Kidney (tissue), 14 donors: Measurements from ENCODE around the gene EGF. TPM values are rescaled to one million over a fixed set of nuclear protein-coding genes. Genes with fewer than 3 reads are reported as not detected.

ENCODE experiments used
- DNase-seq, 5 donors: peaks; one replicate each; pipeline ENCODE4 v3.0.0-alpha.2; 2013 to 2020
- FAIRE-seq: peaks from 2 replicates; lab custom pipeline; 2012; peaks lifted over from hg19 to GRCh38; lab: Jason Lieb, UNC
- H3K27ac ChIP-seq, 2 donors: one replicate each; pipeline ENCODE4 v1.7.0; 2013; ENCODE audit warnings: low read depth in 2 of 2, low read length in 2 of 2, inconsistent platforms in 1 of 2
- H3K27me3 ChIP-seq: one replicate; pipeline ENCODE4 v1.7.1; 2013; ENCODE audit warnings: low read length, inconsistent platforms; ENCODE audit not compliant: control insufficient read depth, insufficient read depth
- H3K36me3 ChIP-seq, 3 donors: one replicate each; pipeline versions ENCODE4 v1.7.0 to v1.7.1; 2013; ENCODE audit warnings: low read length in 3 of 3, control low read depth in 1 of 3, inconsistent platforms in 1 of 3; ENCODE audit not compliant: insufficient read depth in 3 of 3, control insufficient read depth in 2 of 3
- H3K4me1 ChIP-seq, 3 donors: one replicate each; pipeline versions ENCODE4 v1.7.0 to v1.7.1; 2013; ENCODE audit warnings: low read length in 3 of 3, inconsistent platforms in 1 of 3, low read depth in 1 of 3; ENCODE audit not compliant: control insufficient read depth in 2 of 3, insufficient read depth in 2 of 3
- H3K4me3 ChIP-seq, 3 donors: one replicate each; pipeline versions ENCODE4 v1.7.0 to v1.8.1; 2013; ENCODE audit warnings: low read length in 3 of 3, control low read depth in 1 of 3, inconsistent platforms in 1 of 3
- H3K9ac ChIP-seq, 3 donors: one replicate each; pipeline versions ENCODE4 v1.7.0 to v1.7.1; 2013; ENCODE audit warnings: low read length in 3 of 3, control low read depth in 1 of 3, inconsistent platforms in 1 of 3
- H3K9me3 ChIP-seq, 3 donors: one replicate each; pipeline versions ENCODE4 v1.7.0 to v1.7.1; 2013; ENCODE audit warnings: low read length in 3 of 3, control low read depth in 1 of 3, inconsistent platforms in 1 of 3; ENCODE audit not compliant: control insufficient read depth in 2 of 3, insufficient read depth in 1 of 3
- CTCF ChIP-seq: IDR thresholded peaks from 3 replicates; pipeline ENCODE4 v1.5.1; 2012; ENCODE audit warnings: mild to moderate bottlenecking, moderate library complexity, borderline replicate concordance; ENCODE audit not compliant: insufficient read depth; ENCODE audit errors: extremely low read depth
- intact Hi-C: fragments of 100-400 bp; cut with DNase I; formaldehyde crosslinking; loops from one replicate; pipeline ENCODE4 v1.11.1; 2022
- polyA plus RNA-seq: library from polyadenylated mRNA; stranded (reverse); fragments of 350-450 nt; fragmentation: Illumina TruSeq; extraction: RNeasy Lipid Tissue Mini Kit (QIAGEN cat#74804); gene quantifications from one replicate; pipeline ENCODE4 v1.2.3, GENCODE V29; 2014; ENCODE audit warnings: low read depth, low replicate concordance; ENCODE audit not compliant: insufficient read depth
- total RNA-seq: library from RNA; stranded (reverse); fragmentation: NEBNext Ultra II Directional; extraction: Animal tissue kit (Norgen Biotek cat#: 25700); gene quantifications from one replicate; pipeline ENCODE4 v1.2.1, GENCODE V29; 2021
- donor health status: control.
- donor health status: control.
- donor health status: control.
- donor health status: control.
- donor health status: control.
- donor health status: DM: yes; HTN: yes; CAD: no.
- donor health status: Normal renal cell carcinoma (clear cell type).

EGF gene
- total and polyA plus RNA-seq, 2 donors from 2014 or later: 3.3 to 72.8 TPM

GRCh38 chr4:110049951-110050925 is 137.6 kb downstream of the EGF start:
- no peak overlapping the region for H3K4me3 ChIP-seq
- FAIRE-seq (no peak), DNase-seq (peak in 2 of 5 donors; percentile 35 to 60)
- H3K27ac ChIP-seq: no peak overlapping the region
- no peak overlapping the region for H3K9ac ChIP-seq
- TF ChIP-seq CTCF: peak; percentile 83
- intact Hi-C loops: loop anchor here (10.0 kb wide), 1 partner anchor 155 kb away; no protein-coding TSS in a partner anchor
- no peaks in the 10 kb centered on the region for H3K27me3 ChIP-seq
- no peaks in the 10 kb centered on the region for H3K4me1 ChIP-seq
- H3K36me3 ChIP-seq: peaks cover 0 to 2% (median 0%) of the 10 kb centered on the region in 3 donors
- H3K9me3 ChIP-seq: no peaks in the 10 kb centered on the region

GRCh38 chr4:110055158-110055768 is 142.6 kb downstream of the EGF start:
- H3K4me1 ChIP-seq: peaks cover 0 to 4% (median 4%) of the 10 kb centered on the region in 3 donors
- FAIRE-seq (no peak), DNase-seq (peak in 1 of 5 donors; percentile 41)
- H3K36me3 ChIP-seq: peaks cover 0 to 2% (median 0%) of the 10 kb centered on the region in 3 donors
- peak overlapping the region in 1 of 2 donors; percentile 35 for H3K27ac ChIP-seq
- no peaks in the 10 kb centered on the region for H3K27me3 ChIP-seq
- TF ChIP-seq CTCF: no peak
- H3K9ac ChIP-seq: no peak overlapping the region
- intact Hi-C loops: loop anchor here (10.0 kb wide), 1 partner anchor 150 kb away; no protein-coding TSS in a partner anchor
- no peaks in the 10 kb centered on the region for H3K9me3 ChIP-seq
- no peak overlapping the region for H3K4me3 ChIP-seq

- FAIRE-seq: no peak
- no peaks in the 10 kb centered on the region for H3K36me3 ChIP-seq
- no peak for TF ChIP-seq CTCF
Measured at GRCh38 chr4:110058677-110059076, 146.0 kb downstream of the EGF start.

More at GRCh38 chr4:110058677-110059076, 146.0 kb downstream of the EGF start:
- H3K9me3 ChIP-seq: no peaks in the 10 kb centered on the region
- intact Hi-C loops: loop anchor here (10.0 kb wide), 1 partner anchor 146 kb away; no protein-coding TSS in a partner anchor
- no peaks in the 10 kb centered on the region for H3K27me3 ChIP-seq
- no peak overlapping the region for H3K9ac ChIP-seq
- no peak for DNase-seq
- no peak overlapping the region for H3K27ac ChIP-seq
- no peak overlapping the region for H3K4me3 ChIP-seq
- H3K4me1 ChIP-seq: peaks cover 0 to 4% (median 4%) of the 10 kb centered on the region in 3 donors
